Erythroblast (primary cell): Measurements from ENCODE around the gene PLB1.

Source experiments
- GATA1 ChIP-seq: IDR thresholded peaks from 2 replicates; pipeline ENCODE4 v1.6.1; 2011; ENCODE audit warnings: low read depth, mild to moderate bottlenecking, control low read depth, low read length, moderate library complexity
- POLR2A ChIP-seq: IDR thresholded peaks from 2 replicates; pipeline ENCODE4 v1.6.1; 2011; ENCODE audit warnings: mild to moderate bottlenecking, low read length

DNA sequence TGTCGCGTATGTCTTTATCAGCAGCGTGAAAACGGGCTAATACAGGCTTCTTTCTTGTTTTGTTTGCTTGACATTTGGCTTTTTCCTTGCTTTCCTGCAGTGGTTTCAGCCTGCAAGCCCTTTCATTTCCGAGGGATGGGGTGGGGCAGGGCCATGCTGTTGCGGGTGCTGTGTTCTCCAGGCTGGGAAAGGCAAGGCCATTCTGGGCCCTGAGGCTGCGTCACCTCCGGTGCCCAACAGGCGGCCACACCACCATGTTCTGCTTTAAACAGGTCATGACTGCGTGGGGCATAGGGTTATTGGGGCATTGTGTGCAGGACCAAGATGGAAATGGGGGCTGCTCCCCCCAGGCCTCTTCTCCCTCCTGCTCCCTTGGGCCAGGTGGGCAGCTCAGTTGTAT, 38.6 kb upstream of the PLB1 start:
- no peak for TF ChIP-seq POLR2A
- TF ChIP-seq GATA1: no peak
